HG02642 (cell line): ENCODE data around the gene PRRC2B.
"Not testable (repeated sequence)": the region's sequence is repeated elsewhere in the genome, so short reads cannot be mapped to it uniquely, and the experiment has no call there.

Experiments used
- ATAC-seq: cut with Tn5 transposase; IDR thresholded peaks from one replicate; pipeline ENCODE4 v1.9.1; 2021; ENCODE audit warnings: mild to moderate bottlenecking; ENCODE audit not compliant: unreplicated experiment, poor library complexity

Gene PRRC2B

DNA sequence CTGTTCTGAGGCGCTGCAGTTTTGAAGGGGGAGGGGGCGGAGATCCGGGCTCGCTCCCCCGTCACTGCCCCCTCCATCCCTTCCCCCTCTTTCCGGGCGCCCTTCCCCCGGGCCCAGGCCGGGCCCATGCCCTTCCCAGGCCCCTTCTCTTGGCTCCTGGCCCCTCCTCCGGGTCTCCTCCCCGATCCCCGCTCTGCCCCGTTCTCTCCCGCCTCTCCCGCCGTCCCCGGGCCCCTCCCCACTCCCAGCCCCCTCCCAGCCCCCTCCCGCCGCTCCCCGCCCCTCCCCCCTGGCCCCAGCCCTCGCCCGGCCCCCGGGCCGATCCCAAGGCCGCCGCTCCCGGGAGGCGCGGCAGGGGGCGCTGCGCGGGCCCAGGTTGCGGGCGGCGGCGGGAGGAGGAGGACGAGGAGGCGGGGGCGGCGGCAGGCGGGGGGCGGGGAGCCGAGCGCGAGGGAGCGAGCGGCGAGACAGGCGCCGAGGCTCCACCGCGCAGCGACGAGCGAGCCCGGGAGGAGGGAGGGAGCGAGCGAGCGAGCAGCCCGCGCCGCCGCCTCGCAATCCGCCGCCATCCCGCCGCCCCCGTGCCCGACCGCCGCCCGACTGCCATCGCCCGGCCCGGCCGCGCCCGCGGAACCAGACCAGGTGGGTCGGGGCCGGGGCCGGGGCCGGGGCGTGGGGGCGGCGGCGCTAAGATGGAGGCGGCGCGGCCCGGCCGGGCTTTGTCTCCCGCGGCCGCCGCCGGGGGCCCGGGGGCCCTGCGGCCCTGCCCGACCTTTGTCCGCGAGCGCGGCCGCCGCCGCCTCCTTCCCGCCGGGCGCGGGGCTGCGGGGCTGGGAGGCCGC, at the start of gene PRRC2B:
TSS of gene PRRC2B (plus strand) at position 465 of the 842 bp plus-strand sequence. CDS start 36,059 bp downstream, outside the sequence.
- ATAC-seq: peak; percentile 58

DNA sequence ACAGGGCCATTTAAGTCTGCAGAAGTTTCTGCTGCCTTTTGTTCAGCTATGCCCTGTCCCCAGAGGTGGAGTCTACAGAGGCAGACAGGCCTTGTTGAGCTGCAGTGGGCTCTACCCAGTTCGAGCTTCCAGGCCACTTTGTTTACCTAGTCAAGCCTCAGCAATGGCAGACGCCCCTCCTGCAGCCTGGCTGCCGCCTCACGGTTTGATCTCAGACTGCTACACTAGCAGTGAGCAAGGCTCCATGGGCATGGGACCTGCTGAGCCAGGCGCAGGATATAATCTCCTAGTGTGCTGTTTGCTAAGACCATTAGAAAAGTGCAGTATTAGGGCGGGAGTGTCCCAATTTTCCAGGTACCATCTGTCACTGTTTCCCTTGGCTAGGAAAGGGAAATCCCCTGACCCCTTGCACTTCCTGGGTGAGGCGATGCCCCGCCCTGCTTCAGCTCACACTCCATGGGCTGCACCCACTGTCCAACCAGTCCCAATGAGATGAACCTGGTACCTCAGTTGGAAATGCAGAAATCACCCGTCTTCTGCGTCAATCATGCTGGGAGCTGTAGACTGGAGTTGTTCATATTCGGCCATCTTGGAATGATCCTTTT, 48.9 kb upstream of the PRRC2B start:
- ATAC-seq: not testable (repeated sequence)

DNA sequence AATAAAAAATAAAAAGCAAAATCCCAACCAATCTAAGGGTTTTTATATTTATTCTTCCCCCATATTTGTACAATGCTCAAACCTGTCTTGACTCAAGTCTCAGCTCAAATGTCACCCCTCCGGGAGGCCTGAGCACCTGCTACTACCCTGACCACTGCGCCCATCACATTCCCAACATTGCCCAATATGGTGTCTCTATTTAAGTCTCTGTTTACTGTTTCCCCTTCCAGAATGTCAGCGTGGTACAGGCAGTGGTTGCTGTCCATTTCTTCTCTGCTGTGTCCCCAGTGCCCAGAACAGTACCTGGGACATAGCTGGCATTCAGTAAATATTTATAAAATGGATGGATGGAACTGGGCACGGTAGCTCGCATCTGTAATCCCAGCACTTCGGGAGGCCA, 47.3 kb upstream of the PRRC2B start:
- ATAC-seq: no peak

DNA sequence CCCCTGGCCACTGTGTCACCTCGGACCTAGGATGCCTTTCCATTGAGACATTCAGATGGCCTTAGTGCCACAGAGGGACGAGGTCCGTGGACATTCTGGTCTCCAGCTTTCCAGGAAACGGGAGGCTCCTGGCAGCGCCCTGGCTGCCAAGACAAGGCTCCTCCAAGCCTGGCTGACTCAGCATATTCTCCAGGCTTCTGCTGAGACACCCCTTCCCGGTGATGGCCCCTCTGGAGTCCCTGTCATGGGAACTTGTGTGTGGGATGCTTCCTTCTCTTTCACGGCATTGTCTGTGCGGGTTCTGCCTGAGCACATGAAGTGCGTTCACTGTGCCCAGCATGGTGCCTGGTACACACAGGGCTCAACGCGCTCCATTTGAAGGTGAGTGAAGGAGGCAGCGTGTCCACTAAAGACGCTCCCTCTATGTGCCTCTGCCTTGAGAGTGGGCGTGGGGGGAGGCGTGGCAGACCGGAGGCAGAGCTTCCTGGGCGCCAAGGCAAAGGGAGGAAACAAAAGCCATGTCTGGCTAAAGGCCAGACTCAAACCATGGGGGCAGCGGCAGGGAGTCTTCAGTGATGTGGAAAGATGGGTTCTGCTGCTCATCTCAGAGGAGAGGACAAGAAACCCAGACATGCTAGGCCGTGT, 46.4 kb upstream of the PRRC2B start:
- ATAC-seq: no peak

- no peak for ATAC-seq
Observed at GRCh38 chr9:131348631-131349521, 45.0 kb upstream of the PRRC2B start.

DNA sequence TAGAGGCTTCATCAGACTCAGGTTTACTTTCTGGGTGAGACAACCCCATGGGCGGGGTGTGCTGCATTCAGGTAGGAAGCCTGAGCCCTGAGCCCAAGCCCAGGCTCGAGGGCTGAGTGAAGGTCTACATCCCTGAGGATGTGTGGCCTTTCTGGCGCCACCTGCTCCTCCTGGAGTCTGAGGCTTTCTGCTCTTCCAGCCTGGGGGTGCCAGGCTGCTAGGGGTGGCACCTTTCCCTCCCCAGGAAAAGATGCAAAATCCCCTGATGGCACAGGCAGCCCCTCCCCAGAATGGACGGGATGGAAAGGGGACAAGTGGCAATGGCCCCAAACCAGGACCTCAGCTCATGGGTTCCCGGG, 44.4 kb upstream of the PRRC2B start:
- ATAC-seq: no peak

DNA sequence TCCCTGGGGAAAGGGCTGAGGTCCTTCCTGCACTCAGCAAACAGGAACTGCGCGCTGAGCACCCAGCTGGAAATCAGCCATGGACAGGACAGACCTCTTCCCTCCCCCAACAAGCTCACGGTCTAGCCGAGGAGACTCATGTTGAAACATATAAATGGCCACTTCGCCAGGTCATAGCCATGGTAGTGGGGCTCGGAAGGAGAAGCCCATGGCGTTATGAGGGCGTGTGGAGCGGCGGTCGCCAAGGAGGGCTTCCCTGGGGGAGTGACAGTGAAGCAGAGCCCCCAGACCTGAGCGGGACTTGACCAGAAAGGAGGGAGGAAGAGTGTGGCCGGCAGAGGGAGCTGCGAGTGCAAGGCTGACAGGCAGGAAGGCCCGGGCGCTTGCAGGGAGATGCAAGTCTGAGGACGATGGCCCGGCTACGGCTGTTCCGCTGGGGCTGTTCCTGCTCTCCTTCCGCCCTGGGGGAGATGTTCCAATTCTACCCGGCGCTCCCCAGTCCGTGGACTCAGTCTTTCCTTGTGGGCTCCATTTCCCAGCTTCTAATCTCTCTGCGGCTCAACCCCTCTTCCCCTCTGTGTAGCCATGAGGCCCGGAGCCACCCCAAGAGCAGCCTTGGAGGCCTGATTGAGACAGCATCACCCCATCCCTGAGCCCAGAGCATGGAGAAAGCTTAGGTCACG, 43.9 kb upstream of the PRRC2B start:
- peak; percentile 63 for ATAC-seq

DNA sequence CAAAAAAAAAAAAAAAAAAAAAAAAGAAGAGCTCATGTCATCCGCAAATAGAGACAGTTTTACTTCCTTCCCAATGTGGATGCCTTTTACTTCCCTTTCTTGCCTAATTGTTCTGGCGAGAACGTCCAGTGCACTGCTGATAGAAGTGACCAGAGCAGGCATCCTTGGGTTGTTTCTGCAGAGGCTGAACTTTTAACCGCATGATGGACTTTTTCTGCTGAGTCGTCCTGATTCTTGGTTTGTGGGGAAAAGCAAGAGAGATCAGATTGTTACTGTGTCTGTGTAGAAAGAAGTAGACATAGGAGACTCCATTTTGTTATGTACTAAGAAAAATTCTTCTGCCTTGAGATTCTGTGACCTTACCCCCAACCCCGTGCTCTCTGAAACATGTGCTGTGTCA, 37.4 kb upstream of the PRRC2B start:
- not testable (repeated sequence) for ATAC-seq

GRCh38 chr9:131358556-131358955, 35.3 kb upstream of the PRRC2B start:
- ATAC-seq: no peak

DNA sequence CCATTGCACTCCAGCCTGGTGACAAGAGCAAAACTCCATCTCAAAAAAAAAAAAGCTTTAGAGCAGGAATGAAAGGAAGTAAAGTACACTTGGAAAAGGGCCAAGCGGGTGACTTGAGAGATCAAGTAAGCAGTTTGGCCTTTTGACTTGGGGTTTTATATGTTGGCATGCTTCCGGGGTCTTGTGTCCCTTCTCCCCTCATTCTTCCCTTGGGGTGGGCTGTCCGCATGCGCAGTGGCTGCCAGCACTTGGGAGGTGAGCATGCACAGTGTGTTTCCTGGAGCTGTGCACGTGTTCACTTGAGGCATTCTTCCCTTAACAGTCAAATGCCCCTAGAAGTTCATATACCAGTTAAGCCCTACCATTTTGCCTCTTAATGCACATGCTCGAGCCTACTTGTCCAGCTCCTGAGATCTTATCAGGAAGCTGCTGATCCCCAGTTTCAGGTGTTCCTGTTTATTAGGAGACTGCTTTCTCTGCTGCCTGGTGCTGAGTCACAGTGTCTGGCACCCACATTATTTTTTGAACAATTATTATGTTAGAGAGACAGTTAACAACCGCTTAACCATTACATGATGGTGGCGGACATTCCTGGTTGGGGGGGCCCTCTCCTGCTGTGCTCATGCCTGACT, 32.6 kb upstream of the PRRC2B start:
- no peak for ATAC-seq

DNA sequence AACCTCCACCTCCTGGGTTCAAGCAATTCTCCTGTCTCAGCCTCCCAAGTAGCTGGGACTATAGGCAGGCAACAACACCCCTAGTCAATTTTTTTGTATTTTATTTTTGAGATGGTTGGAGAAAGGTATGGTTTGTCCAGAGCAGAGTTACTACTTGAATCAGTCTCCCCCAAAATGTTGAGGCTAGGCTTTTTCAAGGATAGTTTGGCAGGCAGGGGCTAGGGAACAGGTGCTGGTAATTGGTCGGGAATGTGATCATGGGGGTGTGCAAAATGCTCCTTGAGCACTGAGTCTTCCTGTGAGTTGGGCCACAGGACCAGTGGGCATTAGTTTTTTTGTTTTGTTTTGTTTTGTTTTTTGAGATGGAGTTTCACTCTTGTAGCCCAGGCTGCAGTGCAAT, 28.3 kb upstream of the PRRC2B start:
- no peak for ATAC-seq

GRCh38 chr9:131366761-131367401, 27.0 kb upstream of the PRRC2B start:
- ATAC-seq: no peak

GRCh38 chr9:131367450-131367849, 26.4 kb upstream of the PRRC2B start:
- no peak for ATAC-seq

- ATAC-seq: no peak
Observed at GRCh38 chr9:131370638-131371037, 23.2 kb upstream of the PRRC2B start.

DNA sequence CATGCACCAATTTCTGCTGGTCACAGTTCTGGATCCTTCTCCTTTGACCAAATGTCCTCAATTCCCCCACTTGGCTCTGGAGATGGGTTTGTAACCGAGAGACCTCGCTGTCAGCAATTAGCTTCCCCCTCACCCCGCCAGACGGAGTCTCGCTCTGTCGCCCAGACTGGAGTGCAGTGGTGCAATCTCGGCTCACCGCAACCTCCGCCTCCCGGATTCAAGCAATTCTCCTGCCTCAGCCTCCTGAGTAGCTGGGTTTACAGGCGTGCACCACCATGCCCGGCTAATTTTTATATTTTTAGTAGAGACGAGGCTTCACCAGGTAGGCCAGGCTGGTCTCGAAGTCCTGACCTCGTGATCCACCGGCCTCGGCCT, 21.3 kb upstream of the PRRC2B start:
- ATAC-seq: not testable (repeated sequence)

- not testable (repeated sequence) for ATAC-seq
Observed at GRCh38 chr9:131374638-131375037, 19.2 kb upstream of the PRRC2B start.

GRCh38 chr9:131379056-131379455, 14.8 kb upstream of the PRRC2B start:
- no peak for ATAC-seq

- no peak for ATAC-seq
Observed at GRCh38 chr9:131382850-131383729, 10.8 kb upstream of the PRRC2B start.
